HG02938 (cell line): ENCODE results near the gene GAS2L3.
"Not testable (repeated sequence)": the region's sequence is repeated elsewhere in the genome, so short reads cannot be mapped to it uniquely, and the experiment has no call there.

Experiments used
- ATAC-seq: cut with Tn5 transposase; IDR thresholded peaks from one replicate; pipeline ENCODE4 v1.9.1; 2021; ENCODE audit warnings: mild to moderate bottlenecking, moderate library complexity; ENCODE audit not compliant: unreplicated experiment

Gene GAS2L3

GRCh38 chr12:100574187-100575074, 947 bp downstream of the GAS2L3 start:
- ATAC-seq = no peak

DNA sequence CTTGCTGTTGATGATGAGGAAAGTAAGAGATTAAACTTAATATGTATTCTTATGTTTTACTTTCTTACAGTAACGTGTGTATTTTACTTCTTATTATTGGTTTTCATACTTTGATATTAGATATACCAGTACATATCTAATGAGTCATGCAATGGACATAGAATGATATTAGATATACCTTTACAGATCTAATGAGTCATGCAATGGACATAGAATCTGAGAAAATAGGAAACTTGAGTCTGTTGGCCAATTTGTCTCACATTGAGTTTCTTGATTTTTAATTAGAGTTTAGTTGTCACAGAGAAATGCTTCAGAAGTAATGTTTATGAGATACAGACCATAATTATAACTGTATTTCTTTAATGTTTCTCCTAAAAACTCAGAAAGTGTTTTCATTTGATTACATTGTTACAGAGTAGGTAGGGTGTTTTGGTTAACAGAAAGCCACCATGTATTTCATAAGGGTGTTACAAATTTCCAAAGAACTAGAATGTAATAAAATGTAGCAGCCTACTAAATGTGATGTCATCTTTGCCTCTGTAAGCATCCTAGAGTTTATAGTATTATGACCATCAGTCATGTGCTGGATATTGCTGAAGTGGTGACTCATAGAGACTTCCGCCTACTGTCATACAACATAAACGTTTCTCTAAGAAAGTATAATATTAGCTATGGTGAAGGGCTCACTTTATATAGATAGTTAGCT, 3.0 kb downstream of the GAS2L3 start:
- ATAC-seq = no peak

- no peak for ATAC-seq
These were observed 5.4 kb downstream of the GAS2L3 start for GRCh38 chr12:100578923-100579322.

- no peak for ATAC-seq
These were observed 6.4 kb downstream of the GAS2L3 start for GRCh38 chr12:100579844-100580243.

DNA sequence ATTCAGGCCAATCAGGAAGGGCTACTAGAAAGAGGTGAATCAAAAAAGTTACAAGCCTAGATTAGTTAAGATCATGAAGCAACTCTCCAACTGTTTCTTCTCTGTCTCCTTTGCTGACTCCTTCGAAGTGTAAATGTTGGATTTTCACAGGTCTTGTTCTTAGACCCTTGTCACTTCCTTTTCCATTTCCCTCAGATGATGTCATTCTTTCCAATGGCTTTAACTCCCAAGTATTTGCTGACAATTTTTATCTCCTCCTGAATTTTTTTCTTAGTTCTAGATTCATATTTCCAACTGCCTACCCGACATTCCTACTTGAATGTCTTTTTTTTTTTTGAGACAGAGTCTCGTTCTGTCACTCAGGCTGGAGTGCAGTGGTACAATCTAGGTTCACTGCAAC, 10.8 kb downstream of the GAS2L3 start:
- no peak for ATAC-seq

DNA sequence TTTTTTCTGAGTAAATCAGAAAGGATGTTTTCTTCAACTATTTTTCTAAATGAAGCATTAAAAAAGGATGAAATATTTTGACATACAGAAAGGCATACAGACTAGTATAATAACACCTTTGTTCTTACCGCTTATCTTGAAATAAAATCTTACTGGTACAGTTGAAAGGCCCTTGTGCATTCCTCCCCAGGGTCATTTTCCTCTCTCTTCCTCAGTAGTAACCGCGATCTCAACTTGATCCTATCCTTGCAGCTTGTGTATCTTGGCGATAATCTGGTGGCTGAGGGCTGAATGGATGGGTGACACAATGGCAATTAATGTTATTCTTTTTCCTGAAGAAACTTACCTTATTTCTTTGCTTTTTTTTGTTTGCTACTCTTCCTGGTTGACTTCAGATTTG, 18.5 kb downstream of the GAS2L3 start:
- ATAC-seq = no peak

GRCh38 chr12:100593490-100593889, 20.0 kb downstream of the GAS2L3 start:
- ATAC-seq = no peak

GRCh38 chr12:100601626-100602025, 28.1 kb downstream of the GAS2L3 start:
- ATAC-seq = no peak

DNA sequence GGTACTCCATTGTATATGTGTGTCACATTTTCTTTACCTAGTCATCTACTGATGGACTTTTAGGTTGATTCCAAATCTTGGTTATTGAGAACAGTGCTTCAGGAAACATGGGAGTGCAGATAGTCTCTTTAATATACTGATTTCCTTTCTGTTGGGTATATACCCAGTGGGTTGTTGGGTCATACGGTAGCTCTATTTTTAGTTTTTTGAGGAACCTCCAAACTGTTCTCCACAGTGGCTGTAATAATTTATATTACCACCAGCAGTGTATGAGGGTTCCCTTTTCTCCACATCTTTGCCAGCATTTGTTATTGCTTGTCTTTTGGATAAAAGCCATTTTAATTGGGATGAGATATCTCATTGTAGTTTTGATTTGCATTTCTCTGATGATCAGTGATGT, 29.5 kb downstream of the GAS2L3 start:
- ATAC-seq = not testable (repeated sequence)

DNA sequence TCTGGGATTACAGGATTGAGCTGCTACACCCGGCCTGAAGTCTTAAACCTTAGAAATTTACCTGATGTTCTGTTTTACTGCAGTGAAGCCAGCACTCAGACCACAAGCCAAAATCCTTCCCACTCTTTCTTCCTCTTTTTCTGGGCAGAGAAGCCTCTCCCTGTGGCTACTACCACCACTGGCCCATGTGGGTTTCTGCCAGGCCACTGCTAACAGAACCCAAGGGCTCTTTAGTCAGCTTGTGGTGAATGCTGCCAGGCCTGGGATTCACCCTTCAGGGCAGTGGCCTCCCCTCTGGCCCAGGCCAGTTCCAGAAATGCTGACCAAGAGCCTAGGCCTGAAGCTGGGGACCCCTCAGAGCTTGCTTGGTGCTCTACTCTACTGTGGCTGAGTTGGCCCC, 35.3 kb downstream of the GAS2L3 start:
- no peak for ATAC-seq

- ATAC-seq = no peak
These were observed 37.4 kb downstream of the GAS2L3 start for GRCh38 chr12:100610666-100611430.

- ATAC-seq = no peak
These were observed 39.1 kb downstream of the GAS2L3 start for GRCh38 chr12:100612606-100613005.

- no peak for ATAC-seq
These were observed 51.1 kb downstream of the GAS2L3 start for GRCh38 chr12:100624571-100624970.

- no peak for ATAC-seq
These were observed 59.0 kb downstream of the GAS2L3 start for GRCh38 chr12:100632445-100632892.

- not testable (repeated sequence) for ATAC-seq
These were observed 59.8 kb downstream of the GAS2L3 start for GRCh38 chr12:100633082-100633785.

DNA sequence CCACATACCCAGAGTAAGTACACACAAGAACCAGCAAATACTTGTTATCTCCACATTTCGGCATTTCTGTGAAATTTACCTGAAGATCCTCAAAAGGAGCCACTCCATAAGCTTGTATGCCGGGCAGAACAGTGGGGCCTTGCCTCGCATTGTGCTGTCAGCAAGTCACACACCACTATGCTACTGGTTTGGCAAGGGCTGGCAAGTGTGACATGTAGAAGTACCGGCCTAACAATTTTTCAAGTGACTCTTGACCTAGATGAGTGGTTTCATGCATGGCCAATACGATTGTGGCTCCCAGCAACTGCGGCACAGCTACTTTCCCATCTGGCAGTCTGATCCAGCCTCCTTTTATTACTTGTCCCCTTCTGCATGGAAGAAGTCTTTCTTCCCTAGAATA, 69.8 kb downstream of the GAS2L3 start:
- ATAC-seq = no peak

GRCh38 chr12:100646896-100647295, 73.4 kb downstream of the GAS2L3 start:
- ATAC-seq = no peak

GRCh38 chr12:100651108-100651507, 77.6 kb downstream of the GAS2L3 start:
- ATAC-seq = no peak

GRCh38 chr12:100651694-100652093, 78.2 kb downstream of the GAS2L3 start:
- ATAC-seq = no peak

DNA sequence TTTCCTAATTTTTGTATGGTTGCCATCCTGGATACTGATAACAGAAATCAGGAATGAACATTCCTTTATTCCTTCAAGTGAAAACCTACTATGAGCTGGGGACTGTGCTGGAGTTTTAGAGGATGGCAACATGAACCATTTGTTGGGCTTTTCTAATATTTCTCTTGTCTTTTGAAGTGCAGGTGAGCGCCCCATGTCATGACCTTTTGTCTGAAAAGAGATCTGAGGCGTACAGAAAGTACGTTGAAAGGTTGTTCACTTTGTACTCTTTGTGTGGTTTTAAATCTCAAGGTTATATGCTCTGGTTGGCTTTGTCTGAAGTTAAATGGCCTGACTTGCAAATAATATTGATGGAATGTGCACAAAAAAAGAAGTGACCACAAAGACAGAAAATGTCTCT, 79.0 kb downstream of the GAS2L3 start:
- ATAC-seq = no peak

GRCh38 chr12:100656141-100656540, 82.7 kb downstream of the GAS2L3 start:
- no peak for ATAC-seq
